HCT116 (cell line): ENCODE measurements around the gene PUM1. TPM values are rescaled to one million over a fixed set of nuclear protein-coding genes. Genes with fewer than 3 reads are reported as not detected.

Experiments
- ATAC-seq: fragments of 200-7000 bp; cut with Tn5 transposase; 2 replicates; pipeline ENCODE4 v1.9.1; 2020; ENCODE audit warnings: mild to moderate bottlenecking, moderate library complexity
- BruUV-seq: library from RNA; stranded (reverse); fragments of 400-500 nt; replicated peaks from 2 replicates; lab custom pipeline; 2021; lab: Mats Ljungman, UMichigan
- CTCF ChIA-PET: fragments of 300-600 bp; sonication (Branson Sonifier 250); formaldehyde crosslinking; loops from one replicate; lab custom pipeline; 2021; ENCODE audit warnings: antibody characterized with exemption; lab: Charles Lee
- POLR2A ChIA-PET: fragments of 300-600, 350-600 bp; sonication (Branson Sonifier 250); formaldehyde crosslinking; loops from one replicate; lab custom pipeline; 2021; ENCODE audit warnings: antibody characterized with exemption; lab: Charles Lee
- RAD21 ChIA-PET, 2 experiments: fragments of 300-600 bp; sonication (Branson Sonifier 250); formaldehyde crosslinking; loops; one replicate each; lab custom pipeline; 2023; ENCODE audit warnings: low total read pairs in 2 of 2; ENCODE audit not compliant: uncharacterized antibody in 2 of 2, unreplicated experiment in 2 of 2, low non-redundant PET in 1 of 2; lab: Charles Lee
- DNase-seq: peaks from one replicate; pipeline ENCODE4 v3.0.0-alpha.2; 2010; ENCODE audit warnings: low read depth, low spot score
- H2AFZ ChIP-seq: fragments of 200-600 bp; shearing (Covaris generic), sonication (generic); 2 replicates; pipeline ENCODE4 v1.6.1; 2017; ENCODE audit warnings: low read depth, mixed run types, mixed read lengths, antibody characterized with exemption, low read length; ENCODE audit not compliant: poor library complexity, severe bottlenecking
- H3K27ac ChIP-seq: 2 replicates; pipeline ENCODE4 v1.5.1; 2012; ENCODE audit warnings: low read depth, low read length
- H3K27me3 ChIP-seq: fragments of 200-600 bp; sonication (generic); 2 replicates; pipeline ENCODE4 v1.6.1; 2016; ENCODE audit warnings: mixed run types, low read length, mixed read lengths; ENCODE audit not compliant: insufficient read depth
- H3K36me3 ChIP-seq, 2 experiments: fragments of 200-500 bp in 1 of 2; fragments of 200-600 bp in 1 of 2; sonication (Bioruptor generic) in 1 of 2; sonication (generic) in 1 of 2; 2 replicates each; pipeline versions ENCODE4 v1.5.1 to v1.6.1; 2014 to 2016; ENCODE audit warnings: low read length in 2 of 2, inconsistent platforms in 1 of 2, mixed read lengths in 1 of 2, mixed run types in 1 of 2; ENCODE audit not compliant: insufficient read depth in 2 of 2, control insufficient read depth in 1 of 2
- H3K4me1 ChIP-seq, 2 experiments: fragments of 200-600 bp in 1 of 2; sonication (generic) in 1 of 2; 2 replicates each; pipeline versions ENCODE4 v1.5.1 to v1.6.1; 2012 to 2017; ENCODE audit warnings: low read length in 2 of 2, inconsistent platforms in 1 of 2, mild to moderate bottlenecking in 1 of 2, mixed read lengths in 1 of 2, mixed run types in 1 of 2, moderate library complexity in 1 of 2; ENCODE audit not compliant: insufficient read depth in 2 of 2, control insufficient read depth in 1 of 2
- H3K4me2 ChIP-seq: fragments of 200-600 bp; sonication (generic); 2 replicates; pipeline ENCODE4 v1.6.1; 2017; ENCODE audit warnings: mixed run types, low read length, mixed read lengths
- H3K4me3 ChIP-seq, 2 experiments: fragments of 200-600 bp in 1 of 2; sonication (generic) in 1 of 2; replicated peaks in 1 of 2; 2 replicates each; pipeline ENCODE4 v1.5.1; 2011 to 2016; ENCODE audit warnings: low read length in 2 of 2, control low read depth in 1 of 2, low read depth in 1 of 2, mild to moderate bottlenecking in 1 of 2, mixed read lengths in 1 of 2, mixed run types in 1 of 2
- H3K79me2 ChIP-seq: fragments of 200-600 bp; sonication (generic); 2 replicates; pipeline ENCODE4 v1.6.1; 2017; ENCODE audit warnings: mild to moderate bottlenecking, mixed run types, low read length, moderate library complexity, mixed read lengths; ENCODE audit not compliant: insufficient read depth
- H3K9ac ChIP-seq: fragments of 200-600 bp; sonication (generic); 2 replicates; pipeline ENCODE4 v1.6.1; 2016; ENCODE audit warnings: low read length, mixed read lengths
- H3K9me2 ChIP-seq: fragments of 200-600 bp; sonication (generic), shearing (Covaris generic); 2 replicates; pipeline ENCODE4 v1.6.1; 2017; ENCODE audit warnings: mixed run types, mild to moderate bottlenecking, moderate library complexity; ENCODE audit not compliant: insufficient read depth
- H3K9me3 ChIP-seq, 2 experiments: fragments of 200-500 bp in 1 of 2; fragments of 200-600 bp in 1 of 2; sonication (Bioruptor generic) in 1 of 2; sonication (generic) in 1 of 2; 2 replicates each; pipeline ENCODE4 v1.6.1; 2014 to 2017; ENCODE audit warnings: low read length in 2 of 2, mixed read lengths in 2 of 2, inconsistent platforms in 1 of 2, low read depth in 1 of 2, mild to moderate bottlenecking in 1 of 2, mixed run types in 1 of 2, moderate library complexity in 1 of 2; ENCODE audit not compliant: control insufficient read depth in 1 of 2, insufficient read depth in 1 of 2
- H4K20me1 ChIP-seq: fragments of 200-600 bp; sonication (generic), shearing (Covaris generic); 2 replicates; pipeline ENCODE4 v1.6.1; 2017; ENCODE audit warnings: mixed run types, mild to moderate bottlenecking, moderate library complexity; ENCODE audit not compliant: insufficient read depth
- CBX3 ChIP-seq: IDR thresholded peaks from 2 replicates; pipeline ENCODE4 v1.6.1; 2012; ENCODE audit warnings: low read depth
- CTCF ChIP-seq, 3 experiments: fragments of 200-600 bp in 1 of 3; sonication (generic) in 1 of 3; IDR thresholded peaks in 2 of 3; conservative IDR thresholded peaks in 1 of 3; 2 replicates each; pipeline ENCODE4 v1.5.1; 2012 to 2017; ENCODE audit warnings: low read depth in 2 of 3, low read length in 2 of 3, antibody characterized with exemption in 1 of 3, borderline replicate concordance in 1 of 3, control low read depth in 1 of 3, mild to moderate bottlenecking in 1 of 3, mixed read lengths in 1 of 3, mixed run types in 1 of 3, moderate library complexity in 1 of 3; ENCODE audit not compliant: insufficient read depth in 1 of 3
- ELF1 ChIP-seq: IDR thresholded peaks from 2 replicates; pipeline ENCODE4 v1.6.1; 2012; ENCODE audit warnings: low read depth, borderline replicate concordance
- EZH2 ChIP-seq: fragments of 200-600 bp; sonication (generic); IDR thresholded peaks from 2 replicates; pipeline ENCODE4 v1.6.1; 2017; ENCODE audit warnings: antibody characterized with exemption, mixed run types
- FOSL1 ChIP-seq: IDR thresholded peaks from 2 replicates; pipeline ENCODE4 v1.6.1; 2012; ENCODE audit warnings: low read depth
- JUND ChIP-seq: IDR thresholded peaks from 2 replicates; pipeline ENCODE4 v1.6.1; 2012
- POLR2AphosphoS5 ChIP-seq: IDR thresholded peaks from 2 replicates; pipeline ENCODE4 v1.6.1; 2011; ENCODE audit warnings: mild to moderate bottlenecking, low read depth, low read length, moderate library complexity
- SIN3A ChIP-seq: IDR thresholded peaks from 2 replicates; pipeline ENCODE4 v1.6.1; 2012; ENCODE audit warnings: low read depth
- YY1 ChIP-seq: IDR thresholded peaks from 2 replicates; pipeline ENCODE4 v1.6.1; 2011; ENCODE audit warnings: low read length, low read depth, moderate library complexity, mild to moderate bottlenecking; ENCODE audit not compliant: insufficient replicate concordance; ENCODE audit errors: extremely low read depth
- ZBTB33 ChIP-seq: IDR thresholded peaks from 2 replicates; pipeline ENCODE4 v1.6.1; 2011; ENCODE audit warnings: mild to moderate bottlenecking, low read length, moderate library complexity; ENCODE audit not compliant: insufficient replicate concordance; ENCODE audit errors: extremely low read depth
- ZNF274 ChIP-seq: fragments of 200-500 bp; sonication (Bioruptor generic); IDR thresholded peaks from 2 replicates; pipeline ENCODE4 v1.6.1; 2014; ENCODE audit warnings: mild to moderate bottlenecking, low read depth, low read length, inconsistent platforms
- intact Hi-C: fragments of 100-400 bp; cut with micrococcal nuclease; formaldehyde crosslinking; loops from 2 replicates; pipeline ENCODE4 v1.10.0; 2022
- total RNA-seq: library from RNA; stranded (reverse); gene quantifications from one replicate; pipeline ENCODE4 v1.2.1, GENCODE V29; 2021; ENCODE audit not compliant: unreplicated experiment
- TF ChIP-seq, protein P1 (sequence below): IDR thresholded peaks from 2 replicates; pipeline ENCODE4 v1.6.1; 2012
- TF ChIP-seq, protein P2 (sequence below): IDR thresholded peaks from 2 replicates; pipeline ENCODE4 v1.6.1; 2012

PUM1 gene
- total RNA-seq, 1 experiment from 2014 or later: 113 TPM

- no peak for TF ChIP-seq CBX3
These were observed 77.5 kb downstream of the PUM1 start (continued) for GRCh38 chr1:30988045-30988444.

- CTCF ChIA-PET: no interaction called here
- H3K9ac ChIP-seq: no peak overlapping the region
- DNase-seq: no peak
- no peaks in the 10 kb centered on the region for H3K4me1 ChIP-seq
- peaks cover 98% of the 10 kb centered on the region for H3K79me2 ChIP-seq
- H3K27me3 ChIP-seq: no peaks in the 10 kb centered on the region
- BruUV-seq: no TSS peak
- no peaks in the 10 kb centered on the region for H3K9me2 ChIP-seq
- H3K4me3 ChIP-seq: no peak overlapping the region
- POLR2A ChIA-PET: no interaction called here
- no peak overlapping the region for H2AFZ ChIP-seq
- TF ChIP-seq ZNF274 (no peak), YY1 (no peak), SIN3A (no peak), JUND (no peak), FOSL1 (no peak), POLR2AphosphoS5 (no peak), EZH2 (no peak), ZBTB33 (no peak), CTCF (IDR thresholded peaks at IDR 0.05 in 2 of 3, conservative IDR thresholded peaks at IDR 0.05 in 1 of 3; ENCODE audit: borderline replicate concordance in 1 of 3, insufficient read depth in 1 of 3, low read depth in 2 of 3, low read length in 2 of 3) (no peak), ELF1 (no peak)
- TF ChIP-seq, protein P1, sequence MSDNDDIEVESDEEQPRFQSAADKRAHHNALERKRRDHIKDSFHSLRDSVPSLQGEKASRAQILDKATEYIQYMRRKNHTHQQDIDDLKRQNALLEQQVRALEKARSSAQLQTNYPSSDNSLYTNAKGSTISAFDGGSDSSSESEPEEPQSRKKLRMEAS: no peak
- TF ChIP-seq, protein P2, sequence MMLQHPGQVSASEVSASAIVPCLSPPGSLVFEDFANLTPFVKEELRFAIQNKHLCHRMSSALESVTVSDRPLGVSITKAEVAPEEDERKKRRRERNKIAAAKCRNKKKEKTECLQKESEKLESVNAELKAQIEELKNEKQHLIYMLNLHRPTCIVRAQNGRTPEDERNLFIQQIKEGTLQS: no peak
- TF ChIP-seq, all 23 proteins: peak for 0
- no peak for ATAC-seq
- Histone ChIP-seq H3K9me3 (no peaks in the 10 kb centered on the region), H4K20me1 (peaks cover 45% of the 10 kb centered on the region; the same call in 1 of the 2 replicates), H3K27ac (no peak overlapping the region), H3K4me2 (no peak overlapping the region), H3K36me3 (peaks cover 1 to 20% of the 10 kb centered on the region in 2 experiments)
- RAD21 ChIA-PET: no interaction called here
- intact Hi-C loops: no loop called here
These were observed 78.8 kb downstream of the PUM1 start for GRCh38 chr1:30986755-30987154.
